SU-DHL-6 (cell line): ENCODE results near the gene ACAA2.

Source experiments
- H2AFZ ChIP-seq: fragments of 200-600 bp; sonication (generic); 2 replicates; pipeline ENCODE4 v1.6.1; 2014; ENCODE audit warnings: low read depth, mild to moderate bottlenecking, moderate library complexity, mixed read lengths, antibody characterized with exemption, low read length; ENCODE audit not compliant: severe bottlenecking
- H3F3A ChIP-seq: fragments of 200-600 bp; shearing (Covaris generic); 2 replicates; pipeline ENCODE4 v1.6.0; 2016; ENCODE audit warnings: antibody characterized with exemption, mild to moderate bottlenecking; ENCODE audit not compliant: insufficient read depth
- H3K27ac ChIP-seq: fragments of 200-600 bp; sonication (generic); 2 replicates; pipeline ENCODE4 v1.5.1; 2016; ENCODE audit warnings: low read depth, mild to moderate bottlenecking, low read length, moderate library complexity, mixed read lengths
- H3K27me3 ChIP-seq: fragments of 200-600 bp; sonication (generic), shearing (Covaris generic); 2 replicates; pipeline ENCODE4 v1.6.0; 2014; ENCODE audit warnings: mild to moderate bottlenecking, low read length
- H3K36me3 ChIP-seq: fragments of 200-600 bp; sonication (generic); 2 replicates; pipeline ENCODE4 v1.6.1; 2014; ENCODE audit warnings: mild to moderate bottlenecking, low read length, mixed read lengths
- H3K4me2 ChIP-seq: fragments of 300-600, 200-600 bp; shearing (Covaris generic), sonication (generic); 2 replicates; pipeline ENCODE4 v1.6.0; 2014; ENCODE audit warnings: low read length, low read depth, mild to moderate bottlenecking; ENCODE audit not compliant: poor library complexity, severe bottlenecking
- H3K4me3 ChIP-seq: fragments of 200-600 bp; sonication (generic); 2 replicates; pipeline ENCODE4 v1.5.1; 2014; ENCODE audit warnings: antibody characterized with exemption, low read length, mild to moderate bottlenecking, mixed read lengths; ENCODE audit not compliant: insufficient read depth, poor library complexity, severe bottlenecking
- H3K79me2 ChIP-seq: fragments of 200-600 bp; sonication (generic); 2 replicates; pipeline ENCODE4 v1.6.1; 2014; ENCODE audit warnings: mild to moderate bottlenecking, low read length, moderate library complexity; ENCODE audit not compliant: insufficient read depth
- H3K9ac ChIP-seq: fragments of 200-600 bp; sonication (generic); 2 replicates; pipeline ENCODE4 v1.7.0; 2014; ENCODE audit warnings: mild to moderate bottlenecking, low read length
- H3K9me2 ChIP-seq: fragments of 200-600 bp; sonication (generic); replicated peaks from 2 replicates; pipeline ENCODE4 v1.6.1; 2014; ENCODE audit warnings: low read length; ENCODE audit not compliant: insufficient read depth
- H3K9me3 ChIP-seq: fragments of 200-600 bp; sonication (generic); 2 replicates; pipeline ENCODE4 v1.6.1; 2014; ENCODE audit warnings: low read length, mixed read lengths; ENCODE audit not compliant: insufficient read depth
- H4K20me1 ChIP-seq: fragments of 200-600 bp; sonication (generic); 2 replicates; pipeline ENCODE4 v1.6.1; 2014; ENCODE audit warnings: low read depth, mild to moderate bottlenecking, antibody characterized with exemption, low read length, moderate library complexity, mixed read lengths
- CTCF ChIP-seq: fragments of 200-600 bp; sonication (generic); IDR thresholded peaks from one replicate; pipeline ENCODE4 v1.5.1; 2017; ENCODE audit warnings: antibody characterized with exemption, mild to moderate bottlenecking, low read length, moderate library complexity; ENCODE audit not compliant: insufficient read depth, poor library complexity, severe bottlenecking
- EZH2phosphoT487 ChIP-seq: fragments of 200-600 bp; sonication (generic), shearing (Covaris generic); conservative IDR thresholded peaks from 2 replicates; pipeline ENCODE4 v1.6.1; 2018; ENCODE audit warnings: mild to moderate bottlenecking, antibody characterized with exemption, low read length, moderate library complexity, mixed read lengths

Gene ACAA2

GRCh38 chr18:49814147-49814499 is 790 bp upstream of the ACAA2 start:
- H2AFZ ChIP-seq = peak overlapping the region; percentile 100
- H4K20me1 ChIP-seq = no peaks in the 10 kb centered on the region
- H3F3A ChIP-seq = peaks cover 5% of the 10 kb centered on the region; the same call in 1 of the 2 replicates
- peak overlapping the region; percentile 82 for H3K9ac ChIP-seq
- peak overlapping the region; percentile 89 for H3K27ac ChIP-seq
- TF ChIP-seq CTCF (no peak), EZH2phosphoT487 (no peak)
- H3K27me3 ChIP-seq = no peaks in the 10 kb centered on the region
- no peaks in the 10 kb centered on the region for H3K9me2 ChIP-seq
- H3K79me2 ChIP-seq = peaks cover 39% of the 10 kb centered on the region
- peak overlapping the region; percentile 83 for H3K4me2 ChIP-seq
- peaks cover 9% of the 10 kb centered on the region; the same call in 1 of the 2 replicates for H3K36me3 ChIP-seq
- H3K9me3 ChIP-seq = peaks cover 6% of the 10 kb centered on the region; the same call in 1 of the 2 replicates
- H3K4me3 ChIP-seq = peak overlapping the region; percentile 72

GRCh38 chr18:49813069-49813318 is 339 bp downstream of the ACAA2 start:
- Histone ChIP-seq H3K79me2 (peaks cover 49% of the 10 kb centered on the region), H2AFZ (peak overlapping the region; percentile 100)
- TF ChIP-seq CTCF (no peak), EZH2phosphoT487 (no peak)

GRCh38 chr18:49812286-49813068 is 856 bp downstream of the ACAA2 start:
- no peaks in the 10 kb centered on the region for H3K27me3 ChIP-seq
- H3K4me2 ChIP-seq = peak overlapping the region; percentile 83
- peaks cover 9% of the 10 kb centered on the region; the same call in 1 of the 2 replicates for H3K36me3 ChIP-seq
- H3K79me2 ChIP-seq = peaks cover 54% of the 10 kb centered on the region
- TF ChIP-seq CTCF = no peak
- H2AFZ ChIP-seq = peak overlapping the region; percentile 100
- peak overlapping the region; percentile 89 for H3K27ac ChIP-seq
- no peaks in the 10 kb centered on the region for H3K9me2 ChIP-seq
- H3K9ac ChIP-seq = peak overlapping the region; percentile 82
- peaks cover 6% of the 10 kb centered on the region; the same call in 1 of the 2 replicates for H3K9me3 ChIP-seq
- peaks cover 5% of the 10 kb centered on the region; the same call in 1 of the 2 replicates for H3F3A ChIP-seq
- H4K20me1 ChIP-seq = no peaks in the 10 kb centered on the region
- peak overlapping the region; percentile 72 for H3K4me3 ChIP-seq

More at GRCh38 chr18:49813069-49813318, 339 bp downstream of the ACAA2 start:
- peaks cover 9% of the 10 kb centered on the region; the same call in 1 of the 2 replicates for H3K36me3 ChIP-seq
- H3K4me3 ChIP-seq = peak overlapping the region; percentile 72
- no peaks in the 10 kb centered on the region for H3K9me2 ChIP-seq
- peak overlapping the region; percentile 83 for H3K4me2 ChIP-seq
- peak overlapping the region; percentile 89 for H3K27ac ChIP-seq
- H3K9me3 ChIP-seq = peaks cover 6% of the 10 kb centered on the region; the same call in 1 of the 2 replicates
- H4K20me1 ChIP-seq = no peaks in the 10 kb centered on the region
- H3F3A ChIP-seq = peaks cover 5% of the 10 kb centered on the region; the same call in 1 of the 2 replicates
- no peaks in the 10 kb centered on the region for H3K27me3 ChIP-seq
- H3K9ac ChIP-seq = peak overlapping the region; percentile 82
